ENCODE measurements around the gene EPB41.
A peak's percentile ranks its signal among the peaks of the same experiment; 100 is the strongest.
"Not testable (repeated sequence)": the region's sequence is repeated elsewhere in the genome, so short reads cannot be mapped to it uniquely, and the experiment has no call there.

The EPB41 gene

GRCh38 chr1:28914228-28915030 is at the start of gene EPB41:
Gene EPB41, plus strand, starts transcription at chr1:28914569. Its CDS starts 72,869 bp downstream, at chr1:28987438.
- peak; percentile 88 for DNase-seq

DNA sequence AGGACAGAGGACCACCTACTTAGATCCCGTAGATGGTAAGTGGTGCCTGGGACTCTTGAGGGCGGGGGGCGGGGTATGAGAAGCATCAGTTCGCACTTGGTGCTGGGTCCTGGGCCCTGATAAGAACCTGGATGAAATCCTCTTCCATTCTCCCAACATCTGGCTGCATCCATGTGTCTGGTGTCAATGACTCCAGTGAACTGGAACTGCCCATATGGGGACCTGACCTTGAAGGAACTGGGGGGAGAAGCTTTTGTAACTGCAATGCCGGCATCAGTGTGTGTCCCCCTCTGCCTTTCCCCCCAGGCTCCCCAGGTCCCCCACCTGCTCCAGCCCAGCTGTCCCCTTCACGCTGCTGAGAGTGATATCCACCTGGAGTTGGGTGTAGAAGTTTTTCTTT is 49.7 kb upstream of the EPB41 start:
- DNase-seq = no peak

- DNase-seq = peak; percentile 68
Observed at GRCh38 chr1:28865997-28866650, 48.2 kb upstream of the EPB41 start.

DNA sequence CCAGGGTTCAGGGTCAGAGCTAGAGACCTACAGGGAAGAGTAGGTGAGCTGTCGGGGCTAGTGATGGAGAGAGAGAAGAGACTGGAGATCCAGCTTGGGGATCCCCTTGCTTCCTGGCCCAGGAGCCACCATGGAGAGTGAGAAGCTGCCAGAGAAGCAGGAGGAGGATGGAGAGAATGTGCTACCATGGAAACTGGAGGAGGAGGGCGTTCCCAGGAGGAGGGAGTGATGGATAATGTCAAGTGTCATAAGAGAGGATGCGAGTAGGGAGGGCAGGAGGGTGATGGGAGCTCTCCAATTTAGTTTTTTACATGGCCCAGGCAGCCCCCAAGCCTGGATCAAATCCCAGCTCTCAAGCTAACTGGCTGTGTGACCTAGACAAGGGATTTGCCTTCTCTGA is 46.5 kb upstream of the EPB41 start:
- DNase-seq = no peak

DNA sequence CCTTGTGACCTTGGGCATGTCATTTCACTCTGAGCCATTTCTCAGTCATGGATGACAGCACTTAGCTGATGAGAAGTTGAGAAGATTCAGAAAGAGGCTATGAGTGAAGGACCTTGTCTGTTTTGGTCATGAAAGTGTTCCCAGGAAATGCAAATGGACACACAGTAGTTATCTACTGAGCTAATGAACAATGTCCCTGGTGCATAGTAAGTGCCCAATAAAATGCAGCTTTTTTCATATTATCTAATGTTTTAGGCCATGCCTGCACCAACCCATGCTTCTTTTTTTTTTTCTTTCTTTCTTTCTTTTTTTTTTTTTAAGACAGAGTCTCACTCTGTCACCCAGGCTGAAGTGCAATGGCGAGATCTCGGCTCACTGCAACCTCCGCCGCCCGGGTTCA is 44.4 kb upstream of the EPB41 start:
- DNase-seq = no peak

GRCh38 chr1:28871631-28872401 is 42.6 kb upstream of the EPB41 start:
- DNase-seq = no peak

- not testable (repeated sequence) for DNase-seq
Observed at GRCh38 chr1:28875134-28875533, 39.2 kb upstream of the EPB41 start.

DNA sequence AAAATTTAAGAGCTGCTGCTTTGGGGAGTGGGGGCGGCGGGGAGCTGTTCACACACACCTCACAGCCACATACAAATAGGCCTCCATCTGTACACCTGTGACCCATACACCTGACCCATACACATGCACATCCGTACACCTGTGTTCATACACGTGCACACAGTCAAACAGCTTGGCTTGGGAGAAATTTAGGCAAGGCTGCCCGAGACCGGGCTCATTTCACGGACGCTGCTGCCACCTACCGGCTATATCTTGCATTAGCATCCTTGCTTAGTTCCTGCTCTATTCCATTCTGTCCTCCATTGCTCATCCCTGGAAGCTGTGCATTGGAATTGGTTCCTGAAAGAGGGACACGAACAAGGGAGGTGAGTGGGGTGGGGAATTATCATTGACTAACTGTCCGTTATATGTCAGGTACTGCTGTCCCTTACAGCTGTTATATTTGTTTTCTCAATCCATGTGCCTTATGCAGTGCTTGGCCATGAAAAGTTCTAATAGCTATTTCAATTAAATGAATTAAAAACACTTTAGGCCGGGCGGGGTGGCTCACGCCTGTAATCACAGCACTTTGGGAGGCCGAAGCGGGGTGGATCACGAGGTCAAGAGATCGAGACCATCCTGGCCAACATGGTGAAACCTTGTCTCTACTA is 37.1 kb upstream of the EPB41 start:
- DNase-seq = peak; percentile 82

DNA sequence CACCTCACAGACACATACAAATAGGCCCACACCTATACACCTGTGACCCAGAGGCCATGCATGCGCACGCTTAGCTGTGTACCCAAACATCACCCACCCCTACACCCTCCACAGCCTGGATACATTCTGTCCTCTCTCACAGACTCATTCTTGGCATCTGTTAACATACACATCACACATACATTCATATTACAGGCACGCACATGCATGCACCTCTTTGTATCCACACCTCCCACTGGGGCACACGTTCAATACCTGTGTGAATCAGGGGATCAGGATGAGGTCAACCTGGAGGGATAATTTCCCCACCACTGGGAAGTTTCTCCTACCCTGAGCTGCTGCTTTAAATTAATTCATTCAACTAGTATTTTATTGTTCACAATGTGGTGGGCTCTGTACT is 35.6 kb upstream of the EPB41 start:
- DNase-seq = no peak

DNA sequence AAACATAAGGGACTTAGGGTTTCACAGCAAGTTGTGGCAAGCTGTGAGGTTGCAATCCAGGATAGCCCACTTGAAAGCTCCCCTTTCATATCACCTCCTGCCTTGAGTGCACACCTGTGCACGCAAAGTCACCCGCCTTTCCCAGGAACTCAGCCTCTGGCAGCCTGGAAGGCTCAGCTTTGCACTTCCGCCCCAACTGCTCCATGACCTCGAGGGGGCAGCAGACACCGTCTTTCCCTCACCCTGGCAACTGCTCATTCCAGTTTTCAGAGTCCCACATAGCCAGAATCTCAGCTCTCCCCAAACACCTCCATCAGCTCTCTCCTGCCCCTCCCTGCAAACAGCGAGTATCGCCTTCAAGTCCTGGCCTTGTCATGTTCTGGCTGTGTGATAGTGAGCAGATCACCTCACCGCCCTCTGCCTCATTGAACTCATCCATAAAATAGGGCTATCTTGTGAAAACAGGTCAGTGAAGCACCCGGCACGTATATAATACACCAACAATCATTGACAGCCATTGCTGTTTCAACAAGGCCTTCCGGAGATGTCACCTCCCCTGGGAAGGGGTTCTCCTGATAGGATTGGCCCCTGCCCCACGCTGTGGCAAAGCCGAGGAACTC is 32.2 kb upstream of the EPB41 start:
- DNase-seq = peak; percentile 94

DNA sequence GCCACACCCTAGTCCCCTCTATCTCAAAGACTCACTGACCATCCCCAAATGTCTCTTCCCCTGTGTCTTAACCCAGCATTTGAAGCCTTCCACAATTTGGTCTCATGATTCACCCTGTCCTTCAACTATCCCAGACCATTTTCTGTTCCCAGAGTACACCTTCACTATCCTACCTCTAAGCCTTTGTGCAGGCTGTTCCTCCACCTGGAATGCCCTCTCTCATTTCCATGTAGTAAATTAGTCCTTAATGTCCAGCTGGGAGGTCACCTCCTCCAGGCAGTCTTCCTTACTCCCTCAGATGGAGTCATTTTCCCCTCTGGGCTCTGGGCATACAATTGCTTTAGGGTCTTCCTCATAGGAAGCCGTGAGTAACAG is 31.1 kb upstream of the EPB41 start:
- no peak for DNase-seq

- peak; percentile 22 for DNase-seq
Observed at GRCh38 chr1:28885472-28885877, 28.9 kb upstream of the EPB41 start.

DNA sequence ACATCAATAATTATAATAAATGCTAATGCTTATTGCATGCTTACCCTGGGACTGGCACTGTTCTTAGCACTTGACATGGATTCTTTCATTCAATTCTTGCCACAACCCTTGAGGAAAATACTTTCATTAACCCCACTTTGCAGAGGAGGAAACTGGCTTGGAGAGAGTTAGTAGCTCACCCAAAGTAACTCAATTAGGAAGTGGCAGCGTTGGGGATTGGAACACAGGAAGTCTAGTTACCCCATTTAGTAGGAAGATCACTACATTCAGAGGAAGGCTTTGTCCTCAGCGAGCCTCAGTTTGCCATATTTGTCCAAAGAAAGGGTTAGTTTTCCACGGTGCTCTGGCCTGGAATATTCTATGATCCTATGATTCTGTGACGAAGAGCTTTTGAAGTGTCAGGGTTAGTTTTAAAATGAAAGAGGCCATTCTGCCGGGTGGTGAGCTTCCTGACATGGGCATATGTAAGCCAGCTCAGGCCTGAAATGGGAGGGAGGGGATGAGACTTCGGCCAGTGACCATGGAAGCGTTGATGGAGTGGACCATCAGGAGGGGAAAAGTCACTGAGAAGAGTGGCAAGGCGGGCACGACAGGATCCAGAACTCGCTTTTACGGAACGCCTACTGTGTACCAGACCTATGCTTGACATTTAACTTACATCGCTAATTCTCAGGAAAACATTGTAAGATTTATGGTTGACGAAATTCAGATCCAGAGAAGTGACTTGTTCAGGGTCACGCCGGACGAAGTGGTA is 28.2 kb upstream of the EPB41 start:
- DNase-seq = peak; percentile 43

DNA sequence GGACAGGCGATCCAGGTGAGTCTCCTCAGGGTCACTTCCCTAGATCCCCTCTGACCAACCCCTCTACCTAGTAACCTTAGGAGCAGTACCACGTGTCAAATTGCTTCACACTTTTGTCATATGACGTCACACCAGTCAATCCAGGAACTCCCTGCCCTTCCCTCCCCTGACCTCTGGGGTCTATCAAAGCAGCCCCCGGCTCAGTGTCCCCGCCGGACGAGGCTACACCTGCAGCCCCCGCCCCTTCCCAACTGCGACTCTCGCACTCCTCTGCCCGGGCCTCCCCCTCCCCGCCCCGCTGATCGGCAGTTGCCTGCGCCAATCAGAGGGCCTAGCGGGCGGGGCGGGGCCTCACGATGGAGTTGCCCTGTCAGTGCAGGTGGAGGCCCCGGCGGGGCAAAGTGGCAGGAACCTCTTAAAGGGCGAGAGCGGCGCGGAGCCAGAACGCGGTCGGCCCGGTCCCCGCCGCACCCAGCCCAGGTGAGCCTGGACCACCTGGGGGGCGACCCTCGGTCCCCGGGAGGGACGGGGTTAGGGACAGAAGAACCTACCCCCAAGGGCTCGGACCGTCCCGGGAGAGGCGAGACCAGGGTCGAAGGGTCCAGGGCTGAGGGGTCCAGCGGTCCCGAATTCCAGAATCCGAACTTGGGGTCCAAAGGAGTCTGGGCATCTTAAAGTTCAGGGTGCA is 27.5 kb upstream of the EPB41 start:
- peak; percentile 90 for DNase-seq

DNA sequence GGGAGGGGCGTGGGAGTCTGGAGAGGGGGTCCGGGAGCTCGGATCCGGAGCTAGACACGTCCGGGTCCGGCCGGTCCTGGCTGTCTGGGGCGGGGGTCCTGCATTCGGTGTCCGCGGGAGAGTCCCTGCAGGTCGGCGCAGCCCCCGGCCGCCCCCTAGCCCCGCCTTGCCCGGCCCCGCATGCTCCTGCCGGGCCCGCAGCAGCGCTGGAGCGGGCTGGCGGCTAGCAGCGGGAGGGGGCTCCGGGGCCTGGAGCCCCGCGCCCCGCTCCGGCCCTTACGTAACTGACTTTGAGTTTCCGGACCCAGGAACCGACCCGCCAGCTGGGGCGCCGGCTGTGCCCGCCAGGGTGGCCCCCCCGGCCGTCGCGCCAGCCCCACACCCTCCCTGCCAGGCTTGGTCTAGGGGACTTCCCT is 26.9 kb upstream of the EPB41 start:
- no peak for DNase-seq

DNA sequence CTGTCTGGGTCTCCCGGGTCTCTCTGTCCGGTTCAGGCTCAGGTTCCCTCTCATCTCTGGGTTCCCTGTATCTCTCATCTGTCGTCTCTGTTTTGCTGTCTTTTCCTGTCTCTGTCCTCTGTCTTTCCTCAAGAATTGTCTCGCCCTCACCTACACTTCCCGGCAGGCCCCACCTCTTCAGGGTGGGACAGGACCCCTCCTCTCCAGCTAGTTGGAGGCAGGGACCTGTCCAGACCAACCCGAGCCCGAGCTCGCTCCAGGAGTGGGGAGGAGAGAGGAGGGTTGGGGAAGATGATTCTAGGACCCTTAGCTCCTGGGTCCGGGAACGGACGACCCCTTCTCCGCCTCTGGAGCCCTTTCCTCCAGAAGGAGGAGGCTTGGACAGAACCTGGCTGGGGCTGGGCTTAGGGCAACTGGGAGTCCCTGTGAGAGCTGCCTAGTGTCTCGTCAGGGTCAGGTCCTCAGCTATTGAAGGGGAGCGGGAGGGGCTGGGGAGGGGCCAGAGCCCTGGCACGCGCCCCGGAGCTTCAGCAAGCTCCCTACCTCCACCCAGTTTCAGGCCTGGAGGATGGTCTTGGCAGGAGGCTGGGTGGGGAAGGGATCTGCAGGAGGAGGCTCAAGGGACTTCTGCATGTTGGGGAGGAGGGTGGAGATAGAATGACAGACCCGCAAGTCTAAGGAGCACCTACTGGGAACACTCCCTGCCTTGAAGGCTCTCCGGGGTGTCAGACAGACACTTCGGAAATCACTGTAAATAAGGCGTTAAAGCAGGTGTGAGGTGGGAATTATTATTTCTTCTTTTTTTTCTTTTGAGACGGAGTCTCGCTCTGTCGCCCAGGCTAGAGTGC is 26.3 kb upstream of the EPB41 start:
- DNase-seq = peak; percentile 81

DNA sequence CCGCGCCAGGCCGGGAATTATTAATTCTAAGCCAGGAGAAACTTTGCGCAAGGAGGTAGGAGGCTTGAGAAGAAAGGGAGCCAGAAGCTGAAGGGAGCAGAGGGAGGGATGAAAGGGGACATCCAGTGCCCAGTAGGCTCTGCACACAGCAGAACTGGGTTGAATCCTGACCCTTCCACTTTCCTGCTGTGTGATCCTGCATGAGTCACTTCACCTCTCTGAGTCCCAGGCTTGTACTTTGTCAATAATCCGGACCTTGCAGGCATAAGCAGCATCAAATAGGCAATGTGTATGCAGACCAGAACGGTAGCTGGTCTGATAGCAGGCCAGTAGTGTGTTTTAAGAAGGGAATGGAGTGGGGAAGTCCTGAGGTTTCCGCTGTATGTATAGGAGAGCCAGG is 25.5 kb upstream of the EPB41 start:
- DNase-seq = no peak

- no peak for DNase-seq
Observed at GRCh38 chr1:28889357-28889756, 25.0 kb upstream of the EPB41 start.

DNA sequence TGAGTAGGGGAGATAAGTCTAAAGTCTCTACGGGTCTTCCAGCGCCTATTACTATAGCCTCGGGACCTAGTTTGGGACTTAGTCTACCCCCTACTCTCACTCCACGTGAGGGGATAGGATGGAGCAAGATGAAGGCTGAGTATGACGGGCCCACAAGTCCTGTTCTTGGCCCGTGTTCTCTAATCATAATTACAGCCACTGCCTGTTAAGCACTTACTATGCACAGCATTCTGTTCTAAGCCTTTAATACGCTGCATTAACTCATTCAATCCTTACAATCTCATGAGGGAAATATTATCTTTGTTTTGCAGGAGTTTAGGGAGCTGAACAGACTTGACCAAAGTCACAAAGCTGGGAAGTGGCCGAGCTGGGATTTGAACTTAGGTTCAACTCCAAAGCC is 23.9 kb upstream of the EPB41 start:
- DNase-seq = no peak

- DNase-seq = no peak
Observed at GRCh38 chr1:28890836-28891235, 23.5 kb upstream of the EPB41 start.
